ENCODE results near the gene COL16A1. TPM values are rescaled to one million over a fixed set of nuclear protein-coding genes. Genes with fewer than 3 reads are reported as not detected.

COL16A1 gene
- total RNA-seq, 1 experiment from 2014 or later = 0.50 TPM

DNA sequence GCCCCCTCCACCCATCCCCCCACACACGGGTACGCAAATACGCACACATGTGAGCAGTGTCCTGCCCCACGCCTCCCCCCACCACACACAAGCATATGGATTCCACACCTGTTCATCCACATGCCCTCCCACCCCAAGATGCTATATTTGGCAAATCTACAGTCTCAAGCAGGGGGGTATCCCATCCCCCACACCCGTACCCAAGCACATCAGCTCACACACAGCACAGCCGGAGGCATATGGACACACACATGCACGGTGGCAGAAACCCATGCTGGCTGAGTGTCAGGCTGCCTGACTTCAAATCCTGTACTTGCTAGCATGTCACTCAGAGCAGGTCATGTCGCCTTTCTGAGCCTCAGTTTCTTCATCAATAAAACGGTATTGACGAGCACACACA, 10.6 kb downstream of the COL16A1 start:
- intact Hi-C loops (cut with micrococcal nuclease; ENCODE audit: unreplicated experiment) = no loop called here
- no TSS peak for BruUV-seq (replicated peaks)
- CTCF ChIA-PET = interaction anchor here (1.7 kb wide), 1 partner anchor 29 kb away, joined by 10 read pairs; no protein-coding TSS in a partner anchor
- Histone ChIP-seq H3K27me3 (replicated peaks; ENCODE audit: control insufficient read depth, insufficient read depth, low read length) (no peaks in the 10 kb centered on the region), H3K4me3 (ENCODE audit: low read depth, low read length) (no peak overlapping the region), H3K9me3 (no peaks in the 10 kb centered on the region), H3K36me3 (ENCODE audit: control insufficient read depth, insufficient read depth, low read length) (no peaks in the 10 kb centered on the region), H3K4me1 (no peaks in the 10 kb centered on the region)
- Mint-ChIP-seq H3K36me3 (ENCODE audit: insufficient read depth, unreplicated experiment) (no peaks in the 10 kb centered on the region), H3K27ac (ENCODE audit: unreplicated experiment) (no peak overlapping the region), H3K27me3 (ENCODE audit: insufficient read depth, unreplicated experiment) (no peaks in the 10 kb centered on the region), H3K4me3 (ENCODE audit: unreplicated experiment) (no peak overlapping the region), H3K9me3 (ENCODE audit: unreplicated experiment) (no peaks in the 10 kb centered on the region), H3K4me1 (ENCODE audit: low read depth, unreplicated experiment) (no peaks in the 10 kb centered on the region)
- DNase-seq = no peak
- TF ChIP-seq, protein P1, sequence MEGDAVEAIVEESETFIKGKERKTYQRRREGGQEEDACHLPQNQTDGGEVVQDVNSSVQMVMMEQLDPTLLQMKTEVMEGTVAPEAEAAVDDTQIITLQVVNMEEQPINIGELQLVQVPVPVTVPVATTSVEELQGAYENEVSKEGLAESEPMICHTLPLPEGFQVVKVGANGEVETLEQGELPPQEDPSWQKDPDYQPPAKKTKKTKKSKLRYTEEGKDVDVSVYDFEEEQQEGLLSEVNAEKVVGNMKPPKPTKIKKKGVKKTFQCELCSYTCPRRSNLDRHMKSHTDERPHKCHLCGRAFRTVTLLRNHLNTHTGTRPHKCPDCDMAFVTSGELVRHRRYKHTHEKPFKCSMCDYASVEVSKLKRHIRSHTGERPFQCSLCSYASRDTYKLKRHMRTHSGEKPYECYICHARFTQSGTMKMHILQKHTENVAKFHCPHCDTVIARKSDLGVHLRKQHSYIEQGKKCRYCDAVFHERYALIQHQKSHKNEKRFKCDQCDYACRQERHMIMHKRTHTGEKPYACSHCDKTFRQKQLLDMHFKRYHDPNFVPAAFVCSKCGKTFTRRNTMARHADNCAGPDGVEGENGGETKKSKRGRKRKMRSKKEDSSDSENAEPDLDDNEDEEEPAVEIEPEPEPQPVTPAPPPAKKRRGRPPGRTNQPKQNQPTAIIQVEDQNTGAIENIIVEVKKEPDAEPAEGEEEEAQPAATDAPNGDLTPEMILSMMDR (IDR thresholded peaks at IDR 0.05; ENCODE audit: insufficient read depth in 1 of 2, low read depth in 1 of 2, low read length in 1 of 2, severe bottlenecking in 1 of 2, unreplicated experiment in 1 of 2) = no peak
- POLR2A ChIA-PET = no interaction called here

DNA sequence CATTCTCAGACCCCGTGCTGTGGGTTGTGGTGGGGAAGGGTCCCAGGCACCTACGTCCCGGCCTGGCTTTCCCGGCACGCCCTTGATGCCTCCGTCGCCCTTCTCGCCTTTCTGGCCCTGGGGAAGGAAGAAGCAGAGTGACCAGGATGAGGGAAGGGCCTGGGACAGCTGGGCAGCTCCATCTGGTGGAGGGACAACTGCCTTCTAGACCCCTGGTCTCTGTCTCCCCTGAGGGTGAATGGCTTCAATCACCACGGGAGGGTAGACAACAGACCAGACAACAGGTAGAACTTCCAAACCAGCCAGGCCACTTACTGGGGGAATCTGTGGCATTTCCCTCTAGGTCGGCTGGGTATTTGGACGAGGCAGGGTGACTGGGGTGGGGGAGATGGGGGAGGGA, 11.9 kb downstream of the COL16A1 start:
- no TSS peak for BruUV-seq (replicated peaks)

DNA sequence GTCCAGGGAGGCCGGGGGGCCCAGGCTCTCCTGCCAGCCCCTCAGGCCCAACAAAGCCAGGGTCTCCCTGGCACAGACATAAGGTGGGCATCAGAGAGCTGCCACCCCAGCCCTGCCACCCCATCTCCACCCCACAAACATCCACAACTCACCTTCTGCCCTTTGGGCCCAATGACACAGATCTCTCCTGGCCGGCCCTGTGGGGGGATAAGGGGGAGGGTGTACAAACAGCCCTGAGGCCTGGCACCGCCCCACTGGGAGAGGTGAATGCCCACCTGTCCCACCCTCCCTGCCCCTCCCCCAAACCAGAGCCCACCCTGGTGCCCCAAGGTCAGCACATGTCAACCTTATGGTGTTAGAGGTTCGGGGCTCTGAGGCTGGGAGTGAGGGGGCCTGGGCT, 12.4 kb downstream of the COL16A1 start:
- no TSS peak for BruUV-seq (replicated peaks)
- Histone ChIP-seq H3K27me3 (replicated peaks; ENCODE audit: control insufficient read depth, insufficient read depth, low read length) (no peaks in the 10 kb centered on the region), H3K4me1 (no peaks in the 10 kb centered on the region), H3K4me3 (ENCODE audit: low read depth, low read length) (no peak overlapping the region), H3K36me3 (ENCODE audit: control insufficient read depth, insufficient read depth, low read length) (no peaks in the 10 kb centered on the region), H3K9me3 (no peaks in the 10 kb centered on the region)
- H3K9me3 Mint-ChIP-seq (ENCODE audit: unreplicated experiment) = no peaks in the 10 kb centered on the region
- no peaks in the 10 kb centered on the region for H3K36me3 Mint-ChIP-seq (ENCODE audit: insufficient read depth, unreplicated experiment)
- ChIA-PET POLR2A (no interaction called here), CTCF (interaction anchor here (1.7 kb wide), 1 partner anchor 27 kb away, joined by 10 read pairs; no protein-coding TSS in a partner anchor)
- no peaks in the 10 kb centered on the region for H3K4me1 Mint-ChIP-seq (ENCODE audit: low read depth, unreplicated experiment)
- no peak overlapping the region for H3K4me3 Mint-ChIP-seq (ENCODE audit: unreplicated experiment)
- no peak for DNase-seq
- TF ChIP-seq, protein P1 (IDR thresholded peaks at IDR 0.05; ENCODE audit: insufficient read depth in 1 of 2, low read depth in 1 of 2, low read length in 1 of 2, severe bottlenecking in 1 of 2, unreplicated experiment in 1 of 2) = no peak
- intact Hi-C loops (cut with micrococcal nuclease; ENCODE audit: unreplicated experiment) = no loop called here
- H3K27me3 Mint-ChIP-seq (ENCODE audit: insufficient read depth, unreplicated experiment) = no peaks in the 10 kb centered on the region
- no peak overlapping the region for H3K27ac Mint-ChIP-seq (ENCODE audit: unreplicated experiment)

More for the DNA sequence above, 11.9 kb downstream of the COL16A1 start:
- POLR2A ChIA-PET = no interaction called here
- DNase-seq = peak in 1 of 2 experiments; percentile 9
- H3K9me3 ChIP-seq = no peaks in the 10 kb centered on the region
- H3K4me1 ChIP-seq = no peaks in the 10 kb centered on the region
- H3K4me1 Mint-ChIP-seq (ENCODE audit: low read depth, unreplicated experiment) = no peaks in the 10 kb centered on the region
- no peak overlapping the region for H3K27ac Mint-ChIP-seq (ENCODE audit: unreplicated experiment)
- H3K9me3 Mint-ChIP-seq (ENCODE audit: unreplicated experiment) = no peaks in the 10 kb centered on the region
- CTCF ChIA-PET = interaction anchor here (1.7 kb wide), 1 partner anchor 28 kb away, joined by 10 read pairs; no protein-coding TSS in a partner anchor
- H3K36me3 ChIP-seq (ENCODE audit: control insufficient read depth, insufficient read depth, low read length) = no peaks in the 10 kb centered on the region
- H3K27me3 ChIP-seq (replicated peaks; ENCODE audit: control insufficient read depth, insufficient read depth, low read length) = no peaks in the 10 kb centered on the region
- TF ChIP-seq, protein P1 (IDR thresholded peaks at IDR 0.05; ENCODE audit: insufficient read depth in 1 of 2, low read depth in 1 of 2, low read length in 1 of 2, severe bottlenecking in 1 of 2, unreplicated experiment in 1 of 2) = peak in 1 of 2 experiments; percentile 19
- intact Hi-C loops (cut with micrococcal nuclease; ENCODE audit: unreplicated experiment) = no loop called here
- no peaks in the 10 kb centered on the region for H3K36me3 Mint-ChIP-seq (ENCODE audit: insufficient read depth, unreplicated experiment)
- H3K4me3 Mint-ChIP-seq (ENCODE audit: unreplicated experiment) = no peak overlapping the region
- H3K27me3 Mint-ChIP-seq (ENCODE audit: insufficient read depth, unreplicated experiment) = no peaks in the 10 kb centered on the region
- H3K4me3 ChIP-seq (ENCODE audit: low read depth, low read length) = no peak overlapping the region

All from Caco-2 (cell line).